Endothelial cell of umbilical vein (primary cell): ENCODE measurements around the gene TBCD.

ENCODE experiments used
- EZH2 ChIP-seq: IDR thresholded peaks from 2 replicates; pipeline ENCODE4 v1.6.1; 2012; ENCODE audit warnings: borderline replicate concordance, low read depth, mild to moderate bottlenecking, moderate library complexity, low read length, inconsistent platforms; ENCODE audit not compliant: severe bottlenecking
- FOS ChIP-seq: IDR thresholded peaks from 2 replicates; pipeline ENCODE4 v1.6.1; 2011; ENCODE audit warnings: mild to moderate bottlenecking, low read length, moderate library complexity, borderline replicate concordance; ENCODE audit not compliant: insufficient read depth
- GATA2 ChIP-seq: IDR thresholded peaks from 2 replicates; pipeline ENCODE4 v1.7.0; 2011; ENCODE audit warnings: low read depth, mild to moderate bottlenecking, moderate library complexity, mixed read lengths, low read length; ENCODE audit not compliant: insufficient read length, insufficient read depth
- JUN ChIP-seq: IDR thresholded peaks from 2 replicates; pipeline ENCODE4 v1.6.1; 2011; ENCODE audit warnings: borderline replicate concordance, low read depth; ENCODE audit not compliant: insufficient read length, insufficient read depth
- MYC ChIP-seq: IDR thresholded peaks from one replicate; pipeline ENCODE4 v1.6.1; 2011; ENCODE audit warnings: mild to moderate bottlenecking, low read depth, low read length
- POLR2A ChIP-seq: IDR thresholded peaks from 2 replicates; pipeline ENCODE4 v1.6.1; 2012; ENCODE audit warnings: low read depth, mild to moderate bottlenecking, control low read depth, low read length
- POLR2AphosphoS5 ChIP-seq: IDR thresholded peaks from 2 replicates; pipeline ENCODE4 v1.6.1; 2012; ENCODE audit warnings: low read depth, mild to moderate bottlenecking, control low read depth, low read length, moderate library complexity; ENCODE audit not compliant: insufficient read depth
- TF ChIP-seq, protein P1 (sequence below), 2 donors: IDR thresholded peaks; 1 replicate in 1 of 2; 2 replicates in 1 of 2; pipeline ENCODE4 v1.5.1; 2011; ENCODE audit warnings: low read length in 2 of 2, mild to moderate bottlenecking in 2 of 2, moderate library complexity in 2 of 2, control low read depth in 1 of 2, inconsistent platforms in 1 of 2, low read depth in 1 of 2; ENCODE audit not compliant: insufficient read depth in 1 of 2; ENCODE audit errors: extremely low read depth in 1 of 2
- TF ChIP-seq, protein P2 (sequence below): IDR thresholded peaks from 2 replicates; pipeline ENCODE4 v1.6.1; 2011; ENCODE audit not compliant: insufficient read depth, insufficient read length

- TF ChIP-seq, protein P1, sequence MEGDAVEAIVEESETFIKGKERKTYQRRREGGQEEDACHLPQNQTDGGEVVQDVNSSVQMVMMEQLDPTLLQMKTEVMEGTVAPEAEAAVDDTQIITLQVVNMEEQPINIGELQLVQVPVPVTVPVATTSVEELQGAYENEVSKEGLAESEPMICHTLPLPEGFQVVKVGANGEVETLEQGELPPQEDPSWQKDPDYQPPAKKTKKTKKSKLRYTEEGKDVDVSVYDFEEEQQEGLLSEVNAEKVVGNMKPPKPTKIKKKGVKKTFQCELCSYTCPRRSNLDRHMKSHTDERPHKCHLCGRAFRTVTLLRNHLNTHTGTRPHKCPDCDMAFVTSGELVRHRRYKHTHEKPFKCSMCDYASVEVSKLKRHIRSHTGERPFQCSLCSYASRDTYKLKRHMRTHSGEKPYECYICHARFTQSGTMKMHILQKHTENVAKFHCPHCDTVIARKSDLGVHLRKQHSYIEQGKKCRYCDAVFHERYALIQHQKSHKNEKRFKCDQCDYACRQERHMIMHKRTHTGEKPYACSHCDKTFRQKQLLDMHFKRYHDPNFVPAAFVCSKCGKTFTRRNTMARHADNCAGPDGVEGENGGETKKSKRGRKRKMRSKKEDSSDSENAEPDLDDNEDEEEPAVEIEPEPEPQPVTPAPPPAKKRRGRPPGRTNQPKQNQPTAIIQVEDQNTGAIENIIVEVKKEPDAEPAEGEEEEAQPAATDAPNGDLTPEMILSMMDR (IDR thresholded peaks at IDR 0.05; ENCODE audit: extremely low read depth in 1 of 2, insufficient read depth in 1 of 2, low read depth in 1 of 2, low read length in 2 of 2) = no peak
- TF ChIP-seq POLR2A = no peak
- no peak for TF ChIP-seq EZH2
- TF ChIP-seq POLR2AphosphoS5 = no peak
- TF ChIP-seq FOS = no peak
- no peak for TF ChIP-seq GATA2
- TF ChIP-seq, protein P2, sequence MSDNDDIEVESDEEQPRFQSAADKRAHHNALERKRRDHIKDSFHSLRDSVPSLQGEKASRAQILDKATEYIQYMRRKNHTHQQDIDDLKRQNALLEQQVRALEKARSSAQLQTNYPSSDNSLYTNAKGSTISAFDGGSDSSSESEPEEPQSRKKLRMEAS = no peak
- TF ChIP-seq MYC = no peak
- TF ChIP-seq JUN = no peak
Observed at GRCh38 chr17:82801377-82801970, 49.6 kb downstream of the TBCD start.
